HG03520 (cell line): Measurements from ENCODE around the gene SOX18.

Source experiments
- ATAC-seq: cut with Tn5 transposase; IDR thresholded peaks from one replicate; pipeline ENCODE4 v1.9.1; 2021; ENCODE audit warnings: mild to moderate bottlenecking, moderate library complexity; ENCODE audit not compliant: unreplicated experiment

Gene SOX18

DNA sequence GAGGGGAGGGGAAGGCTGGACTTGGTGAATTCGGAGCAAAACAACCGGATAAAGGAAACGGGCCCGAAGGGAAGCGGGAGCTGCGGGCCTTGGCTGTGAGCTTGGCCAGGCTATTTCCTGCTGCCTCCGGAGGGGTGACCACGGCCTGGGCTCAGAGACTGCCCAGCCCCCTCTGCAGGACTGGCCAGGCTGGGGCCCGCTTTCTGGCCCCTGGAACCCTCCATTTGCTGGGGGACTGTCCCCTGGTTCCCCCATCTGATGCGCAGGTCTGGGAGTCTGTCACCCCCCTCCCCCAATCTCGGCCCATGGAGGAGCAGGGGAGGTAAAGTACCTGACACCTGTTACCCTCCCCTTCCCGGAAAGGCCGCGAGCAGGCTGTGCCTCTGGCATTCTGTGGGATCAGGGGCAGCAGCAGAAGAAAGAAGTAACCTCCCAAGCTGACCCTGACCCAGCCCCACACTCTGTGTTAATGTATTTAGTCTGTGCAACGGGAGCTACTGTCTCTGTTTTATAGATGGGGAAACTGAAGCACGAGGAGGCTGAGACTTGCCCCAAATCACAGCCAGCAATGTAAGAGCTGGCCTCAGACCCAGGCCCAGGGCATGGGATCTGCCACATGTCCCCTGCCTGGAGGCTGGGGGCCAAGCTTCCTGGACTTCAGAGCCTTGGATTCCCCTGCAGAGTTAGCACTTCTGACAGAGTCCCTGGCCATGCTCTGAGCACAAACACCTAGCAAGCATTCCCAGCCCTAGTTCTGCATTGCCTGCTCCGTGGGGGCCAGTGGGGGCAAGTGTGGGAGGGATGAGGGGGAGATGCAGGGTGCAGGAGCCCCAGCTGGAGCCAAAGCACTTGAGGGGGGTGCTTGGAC is 9.9 kb downstream of the SOX18 start:
- no peak for ATAC-seq

DNA sequence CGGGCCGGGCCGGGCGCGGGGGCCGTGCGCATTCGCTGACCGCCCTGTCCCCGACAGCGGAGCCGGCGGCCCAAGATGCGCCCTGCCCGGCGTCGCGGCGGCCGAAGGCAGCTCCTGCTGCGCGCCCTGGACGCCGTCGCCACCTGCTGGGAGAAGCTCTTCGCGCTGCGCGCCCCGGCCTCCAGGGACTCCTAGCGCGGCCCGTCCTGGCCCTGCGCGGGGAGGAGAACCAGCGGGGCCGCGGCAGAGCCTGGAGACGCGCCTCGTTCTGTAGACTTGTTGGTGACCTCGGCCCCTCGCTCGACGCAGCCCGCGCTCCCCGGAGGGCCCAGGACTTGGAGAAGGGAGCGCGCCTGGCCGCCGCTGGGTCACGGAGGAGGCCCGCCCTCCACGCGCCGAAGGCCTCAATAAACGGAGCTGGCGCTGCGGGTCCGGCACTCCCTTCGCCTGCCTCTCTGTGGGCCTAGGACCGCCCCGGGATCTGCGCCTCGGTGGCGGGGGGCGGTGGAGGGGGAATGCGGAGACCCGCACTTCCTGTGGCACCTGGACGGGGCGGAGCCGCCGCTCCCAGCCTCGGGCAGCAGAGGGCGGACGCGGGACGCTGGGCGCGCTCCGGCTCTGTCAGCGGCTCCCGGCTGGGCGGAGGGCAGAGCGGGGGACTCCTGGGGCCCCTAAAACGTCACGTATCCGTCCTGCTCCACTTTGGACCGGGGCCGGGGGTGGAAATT is 10.7 kb downstream of the SOX18 start:
- peak; percentile 45 for ATAC-seq

DNA sequence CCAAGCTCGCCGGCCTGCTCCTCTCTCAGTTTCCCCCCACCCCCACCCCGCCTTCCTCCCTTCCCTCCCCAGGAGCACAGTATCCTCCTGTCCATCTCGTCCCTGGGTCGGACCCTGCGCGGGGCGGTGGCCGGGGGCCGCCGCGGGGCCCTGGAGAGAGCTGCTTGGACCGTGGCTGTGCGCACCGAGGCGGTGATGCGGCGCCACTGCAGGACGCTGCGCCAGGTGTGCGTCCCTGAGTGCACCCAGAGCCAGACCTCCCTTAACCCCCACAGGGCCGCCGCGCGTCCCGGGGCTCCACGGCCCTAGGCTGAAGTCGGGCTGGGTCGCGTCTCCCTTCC is 11.2 kb downstream of the SOX18 start:
- ATAC-seq, result peak; percentile 30

DNA sequence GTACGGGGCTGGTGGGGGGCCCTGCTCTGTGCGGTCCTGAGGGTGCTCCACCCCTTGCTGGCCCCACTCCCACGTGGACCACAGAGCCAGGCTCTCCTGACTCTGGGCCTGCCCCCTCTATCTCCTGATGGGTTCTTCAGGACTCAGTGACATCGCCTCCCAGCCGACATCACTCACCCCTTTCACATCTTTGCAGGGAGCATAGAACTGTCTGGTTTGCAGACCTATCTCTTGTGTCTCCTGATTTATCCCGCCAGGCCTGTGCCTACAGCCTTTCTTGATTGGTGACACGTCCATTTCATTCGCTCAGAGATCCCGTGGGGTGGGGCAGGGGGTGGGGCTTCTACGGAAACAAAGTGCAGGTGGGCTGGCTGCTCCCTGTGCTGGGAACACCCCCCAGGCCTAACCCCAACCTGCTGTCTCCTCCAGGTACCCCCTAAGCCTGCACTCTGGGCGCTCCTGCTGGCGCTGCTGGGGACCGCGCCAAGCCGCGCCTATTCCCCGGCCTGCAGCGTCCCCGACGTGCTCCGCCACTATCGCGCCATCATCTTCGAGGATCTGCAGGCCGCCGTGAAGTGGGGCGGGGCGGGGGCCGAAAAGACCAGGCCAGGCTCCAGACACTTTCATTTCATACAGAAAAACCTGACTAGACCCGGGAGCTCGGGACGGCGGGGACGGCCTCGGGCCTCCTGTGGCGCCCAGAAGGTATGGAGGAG is 11.8 kb downstream of the SOX18 start:
- peak; percentile 7 for ATAC-seq

DNA sequence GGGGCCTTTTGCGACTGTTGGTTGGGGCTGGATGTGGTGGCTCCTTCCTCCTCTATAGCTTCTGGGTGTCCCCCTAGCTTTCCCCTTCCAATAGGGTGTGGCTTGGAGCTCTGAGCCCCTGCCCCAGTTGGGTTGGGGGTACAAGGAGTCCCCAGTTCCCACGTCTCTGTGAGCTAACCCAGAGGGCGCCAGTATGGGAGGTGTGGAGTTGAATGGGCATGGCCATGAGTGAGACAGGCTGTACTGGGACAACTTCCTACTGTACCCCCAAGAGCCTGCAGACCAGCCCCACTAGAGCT is 12.3 kb downstream of the SOX18 start:
- no peak for ATAC-seq

DNA sequence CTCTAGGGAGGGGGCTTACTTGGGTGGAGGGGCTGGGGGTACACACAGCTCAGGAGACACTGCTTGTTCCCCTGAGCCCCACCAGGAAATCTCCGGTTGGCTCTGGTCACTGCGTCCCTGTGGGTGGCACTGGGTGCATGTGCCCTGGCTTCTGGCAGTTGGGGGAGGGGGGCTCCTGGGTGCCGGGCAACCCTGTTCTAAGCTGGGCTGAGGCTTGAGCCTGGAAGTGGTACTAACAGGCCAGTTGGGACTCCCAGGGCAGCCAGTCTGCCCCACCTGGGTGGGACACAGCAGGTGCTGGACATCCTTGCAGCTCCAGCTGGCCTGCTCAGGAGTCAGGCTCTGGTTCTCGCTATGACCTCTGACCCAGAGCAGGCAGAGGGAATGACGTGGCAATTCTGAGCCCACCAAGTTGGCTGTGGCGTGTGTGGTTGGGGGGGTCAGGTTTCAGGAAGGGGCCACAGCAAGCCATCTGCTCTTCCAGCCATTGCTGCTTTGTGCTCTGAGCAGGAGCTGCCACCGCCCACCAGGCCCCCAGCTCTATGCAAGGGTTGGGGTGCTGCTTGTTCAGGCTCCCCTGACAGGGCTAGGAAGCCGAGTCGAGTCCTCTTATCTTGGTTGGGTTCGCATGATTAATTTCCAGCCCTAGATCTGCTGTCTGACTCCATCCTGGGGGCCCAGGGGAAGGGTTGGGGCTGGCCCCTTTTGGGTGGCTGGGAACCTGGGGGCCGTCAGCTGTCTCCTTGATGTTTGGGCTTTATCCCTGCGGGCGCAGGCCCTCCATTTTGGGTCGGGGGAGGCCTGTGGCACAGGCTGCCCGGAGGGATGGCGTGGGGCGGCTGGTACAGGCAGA is 12.9 kb downstream of the SOX18 start:
- no peak for ATAC-seq

DNA sequence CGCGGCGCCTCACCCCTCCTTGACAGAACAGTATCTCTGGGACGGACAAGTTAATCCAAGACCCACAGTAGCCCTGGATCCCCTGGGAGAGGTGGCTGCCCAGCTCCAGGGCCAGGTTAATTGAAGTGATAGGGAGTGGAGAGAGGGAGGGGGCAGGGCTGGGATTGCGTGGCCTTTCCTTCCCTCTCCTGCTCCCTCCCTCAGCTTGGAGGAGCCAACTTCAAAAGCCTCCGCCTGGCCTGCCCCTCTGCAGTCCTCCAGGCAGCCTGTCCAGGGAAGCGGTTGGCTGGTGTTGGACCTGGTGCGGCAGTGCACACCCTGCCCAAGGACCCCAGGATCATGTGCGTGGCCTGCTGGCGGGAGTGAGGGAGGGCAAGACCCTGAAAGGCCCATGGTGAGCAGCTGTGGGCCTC is 13.5 kb downstream of the SOX18 start, which contains the start of gene C20orf204:
TSS of gene C20orf204 (plus strand) at position 250 of the 413 bp plus-strand sequence. CDS start at position 392, 142 bp downstream.
- ATAC-seq, result no peak

DNA sequence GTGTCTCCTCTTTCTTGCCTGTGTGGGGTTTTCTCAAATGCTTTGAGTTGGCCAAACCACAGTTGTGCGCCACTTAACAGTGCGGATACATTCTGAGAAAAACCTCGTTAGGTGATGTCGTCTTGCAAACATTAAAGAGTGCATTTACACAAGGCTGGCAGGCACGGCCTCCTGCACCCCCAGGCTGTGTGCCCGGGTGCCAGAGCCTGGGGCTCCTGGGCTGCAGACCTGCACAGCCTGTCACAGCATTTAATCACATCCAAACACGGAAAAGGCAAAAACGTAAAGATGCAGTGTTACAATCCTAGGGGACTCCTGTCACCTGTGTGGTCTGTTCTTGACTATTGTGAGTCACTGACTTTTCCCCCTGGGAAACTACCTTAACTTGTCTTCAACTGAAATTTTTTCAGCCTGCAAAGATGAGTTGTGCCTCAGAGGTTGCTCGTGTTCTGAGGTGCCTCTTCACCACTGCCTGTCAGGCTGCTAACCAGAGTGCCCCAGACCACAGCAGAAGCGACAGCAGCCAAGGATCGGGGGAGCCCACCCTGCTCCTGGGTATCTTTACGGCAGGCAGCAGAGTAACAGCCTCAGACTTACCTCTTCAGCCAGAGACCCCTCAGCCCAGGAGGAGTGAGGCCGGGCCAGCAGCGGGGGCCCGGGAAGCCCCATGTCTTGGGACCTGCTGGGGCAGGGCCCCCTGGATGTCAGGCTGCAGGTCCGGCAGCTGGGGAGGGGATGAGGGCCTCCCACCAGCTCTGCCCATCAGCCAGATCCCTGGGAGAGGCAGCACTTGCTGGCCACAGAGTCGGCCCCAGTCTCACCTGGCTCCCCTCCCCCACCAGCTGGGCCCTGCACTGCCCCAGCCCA is 14.1 kb downstream of the SOX18 start:
- no peak for ATAC-seq

DNA sequence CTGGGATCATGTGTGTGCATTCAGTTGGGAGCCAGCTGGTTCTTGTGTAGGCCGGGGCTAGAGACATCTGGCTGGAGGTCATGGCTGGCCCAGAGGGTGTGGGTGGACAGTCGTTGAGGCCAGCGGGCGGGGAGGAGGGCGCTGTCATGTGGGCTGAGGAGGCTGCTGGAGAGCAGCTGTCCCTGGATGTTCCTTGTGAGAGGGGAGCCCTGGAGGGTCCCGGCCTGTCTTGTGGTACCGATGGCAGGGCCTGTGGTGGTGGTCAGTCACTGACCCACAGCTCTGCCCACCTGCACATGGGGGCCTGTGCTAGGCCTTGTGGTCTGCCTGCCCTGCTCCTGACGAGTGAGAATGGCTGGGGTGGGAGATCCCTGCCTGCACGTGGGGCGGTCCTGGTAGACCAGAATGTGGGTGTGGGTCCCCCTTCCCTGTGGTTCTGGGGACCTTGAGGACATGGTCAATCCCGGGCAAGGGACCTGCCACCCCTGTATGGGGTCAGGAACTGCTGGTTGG is 15.4 kb downstream of the SOX18 start:
- no peak for ATAC-seq

DNA sequence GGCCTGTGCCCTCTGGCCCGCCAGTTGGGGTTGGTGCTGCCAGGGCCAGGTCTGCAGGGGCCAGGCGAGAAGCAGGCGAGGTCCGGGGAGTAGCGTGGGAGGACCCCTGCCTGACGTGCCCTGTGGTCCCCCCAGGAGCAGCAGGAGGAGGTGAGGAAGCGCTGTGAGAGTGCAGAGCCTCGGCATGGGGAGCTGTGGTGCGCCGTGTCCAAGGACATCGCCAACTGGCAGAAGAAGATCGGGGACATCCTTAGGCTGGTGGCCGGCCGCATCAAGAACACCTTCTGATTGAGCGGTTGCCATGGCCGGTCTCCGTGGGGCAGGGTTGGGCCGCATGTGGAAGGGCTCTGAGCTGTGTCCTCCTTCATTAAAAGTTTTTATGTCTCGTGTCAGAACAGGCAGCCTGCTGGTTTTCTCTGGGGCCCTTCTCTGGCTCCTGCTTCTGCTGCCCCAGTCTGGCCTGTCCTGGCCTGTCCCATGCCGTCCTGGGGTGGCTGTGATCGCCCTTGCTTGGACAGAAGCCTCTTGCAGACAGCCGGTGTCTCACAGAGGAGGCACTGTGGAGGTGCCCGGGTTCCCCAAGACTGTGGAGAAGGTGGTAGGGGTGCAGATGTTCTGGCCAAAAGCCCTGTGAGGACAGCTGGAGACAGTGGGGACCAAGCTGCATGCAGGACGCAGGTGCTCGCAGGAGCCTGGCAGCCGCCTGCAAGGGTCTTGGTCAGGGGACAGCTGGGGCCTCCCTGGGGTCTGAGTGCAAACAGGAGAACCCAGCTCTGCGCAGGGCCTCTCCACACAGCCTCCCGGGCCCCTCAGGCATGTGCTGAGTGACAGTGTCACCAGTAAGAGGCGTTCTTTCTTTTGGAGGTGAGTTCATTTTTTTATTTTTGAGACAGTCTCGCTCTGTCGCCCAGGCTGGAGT is 16.5 kb downstream of the SOX18 start:
- no peak for ATAC-seq

DNA sequence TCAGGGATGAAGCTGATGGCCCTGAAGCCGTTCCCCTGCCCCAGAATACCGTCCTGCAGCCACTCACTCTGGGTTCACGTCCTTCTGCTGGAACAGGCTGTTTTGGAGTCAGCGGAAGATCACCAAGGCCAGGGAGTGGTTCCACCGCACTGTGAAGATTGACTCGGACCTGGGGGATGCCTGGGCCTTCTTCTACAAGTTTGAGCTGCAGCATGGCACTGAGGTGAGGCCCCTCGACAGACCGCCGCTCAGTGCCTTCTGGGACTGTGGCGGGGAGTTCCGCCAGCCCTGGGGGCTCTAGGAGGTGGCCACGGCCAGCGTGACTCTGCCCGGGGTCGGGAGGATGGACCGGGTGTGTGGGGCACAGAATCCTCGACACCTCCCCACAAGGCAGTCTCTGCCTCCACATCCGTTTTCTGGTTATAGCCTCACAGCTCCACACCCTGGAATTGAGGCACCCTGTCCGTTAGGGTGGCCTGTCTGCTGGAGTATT is 17.6 kb downstream of the SOX18 start:
- ATAC-seq, result no peak

DNA sequence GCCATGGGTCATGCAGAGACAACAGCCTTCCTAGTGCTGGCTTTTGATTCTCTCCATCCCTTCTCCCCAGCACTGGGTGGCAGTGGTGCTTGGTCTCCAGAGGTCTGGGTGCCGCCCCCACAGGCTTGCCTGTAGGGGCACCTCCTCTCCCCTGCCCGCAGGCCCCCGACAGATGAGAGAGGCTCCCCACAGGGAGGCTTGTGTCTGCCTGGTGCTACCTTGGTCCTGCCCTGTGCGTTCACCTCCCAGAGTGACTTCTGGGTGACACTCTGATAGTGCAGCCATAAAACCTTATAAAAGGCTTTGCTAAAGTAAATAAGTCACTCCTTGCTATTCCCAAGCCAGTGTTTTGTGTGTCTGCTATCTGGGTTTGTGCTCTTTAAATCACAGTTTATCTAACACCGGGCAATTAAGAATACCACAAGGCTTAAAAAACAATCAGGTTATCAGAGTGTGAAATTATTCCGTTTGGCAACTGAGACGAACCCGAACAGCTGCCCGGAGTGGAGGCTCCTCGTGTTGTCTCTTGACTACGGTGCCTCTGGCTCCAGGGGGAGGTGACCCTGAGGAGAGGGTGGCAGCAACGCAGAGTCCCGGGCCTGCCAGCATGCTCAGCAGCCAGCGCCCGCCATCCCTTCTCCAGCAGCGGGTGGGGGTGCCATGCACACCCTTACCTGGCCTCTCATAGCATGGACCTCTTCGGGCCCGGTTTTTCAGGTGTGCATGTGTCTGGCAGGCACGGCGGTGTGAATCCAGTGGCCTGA is 18.9 kb downstream of the SOX18 start:
- ATAC-seq, result no peak

DNA sequence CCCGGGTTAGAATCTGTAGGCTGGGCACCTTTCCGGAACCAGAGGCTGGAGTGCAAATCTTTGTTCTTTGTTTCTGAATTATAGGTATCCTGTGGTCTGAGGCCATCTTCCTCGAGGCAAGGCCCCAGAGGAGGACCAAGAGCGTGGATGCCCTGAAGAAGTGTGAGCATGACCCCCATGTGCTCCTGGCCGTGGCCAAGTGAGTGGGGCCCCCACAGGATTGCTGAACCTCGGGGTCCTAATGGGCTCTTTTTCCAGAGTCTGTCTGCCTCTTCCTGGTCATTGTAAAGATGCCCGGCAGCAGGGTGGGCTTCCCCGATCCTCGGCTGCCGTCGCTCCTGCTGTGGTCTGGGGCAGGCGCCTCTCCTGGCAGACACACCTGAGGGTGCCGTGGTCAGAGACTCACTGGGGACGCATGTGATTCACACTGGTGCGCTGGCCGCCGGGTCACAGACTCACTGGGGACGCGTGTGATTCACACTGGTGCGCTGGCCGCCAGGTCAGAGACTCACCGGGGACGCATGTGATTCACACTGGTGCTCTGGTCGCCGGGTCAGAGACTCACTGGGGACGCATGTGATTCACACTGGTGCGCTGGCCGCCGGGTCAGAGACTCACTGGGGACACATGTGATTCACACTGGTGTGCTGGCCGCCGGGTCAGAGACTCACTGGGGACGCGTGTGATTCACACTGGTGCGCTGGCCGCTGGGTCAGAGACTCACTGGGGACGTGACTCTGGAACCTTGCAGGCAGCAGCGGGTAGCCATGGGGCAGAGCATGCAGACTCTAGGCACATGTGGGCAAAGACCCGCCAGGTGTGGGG is 19.9 kb downstream of the SOX18 start:
- ATAC-seq, result no peak

DNA sequence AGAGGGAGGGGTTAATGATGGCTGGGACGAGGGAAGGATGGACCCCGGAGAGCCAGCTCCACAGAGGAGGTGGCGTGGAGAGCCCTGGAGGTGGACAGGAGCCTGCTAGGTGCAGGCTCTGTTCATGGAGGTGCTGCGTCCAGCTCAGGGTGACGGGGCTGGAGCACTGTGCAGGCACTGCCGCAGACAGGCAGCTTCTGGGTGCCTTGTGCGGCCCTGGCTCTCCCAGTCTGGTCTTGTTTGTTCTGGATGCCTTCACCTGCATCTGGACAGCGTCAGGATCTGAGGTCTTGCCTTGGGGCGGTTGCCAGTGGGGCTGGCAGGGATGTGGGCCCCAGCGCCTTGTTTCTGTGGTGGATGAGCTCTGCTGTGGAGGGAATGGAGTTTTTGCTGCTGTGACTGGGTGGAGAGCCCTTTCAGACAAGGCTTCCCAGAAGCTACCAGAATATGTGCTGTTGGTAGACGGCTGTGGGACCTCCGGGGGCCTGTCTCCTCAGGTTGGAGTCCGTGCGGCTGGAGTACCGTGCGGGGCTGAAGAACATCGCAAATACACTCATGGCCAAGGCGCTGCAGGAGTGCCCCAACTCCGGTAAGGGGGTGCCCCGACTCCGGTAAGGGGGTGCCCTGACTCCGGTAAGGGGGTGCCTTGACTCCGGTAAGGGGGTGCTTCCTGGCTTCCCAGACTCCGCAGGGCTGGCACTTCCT is 21.3 kb downstream of the SOX18 start:
- ATAC-seq, result no peak

DNA sequence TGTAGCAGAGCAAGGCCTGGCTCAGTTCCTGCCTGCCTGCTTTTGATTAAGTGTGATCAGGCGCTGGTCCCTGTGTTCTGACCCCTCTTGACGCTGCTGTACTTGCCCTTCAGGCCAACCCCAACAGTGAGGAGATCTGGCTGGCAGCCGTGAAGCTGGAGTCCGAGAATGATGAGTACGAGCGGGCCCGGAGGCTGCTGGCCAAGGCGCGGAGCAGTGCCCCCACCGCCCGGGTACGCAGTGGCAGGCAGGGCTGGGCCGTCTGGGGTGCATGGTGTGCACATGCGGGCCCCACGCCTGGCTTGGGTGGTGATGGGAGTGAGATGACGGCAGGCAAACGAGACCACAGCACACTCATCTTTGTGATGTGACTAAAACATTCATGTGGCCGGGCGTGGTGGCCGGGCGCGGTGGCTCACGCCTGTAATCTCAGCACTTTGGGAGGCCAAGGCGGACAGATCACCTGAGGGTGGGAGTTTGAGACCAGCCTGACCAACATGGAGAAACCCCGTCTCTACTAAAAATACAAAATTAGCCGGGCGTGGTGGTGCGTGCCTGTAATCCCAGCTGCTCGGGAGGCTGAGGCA is 23.5 kb downstream of the SOX18 start:
- ATAC-seq, result no peak
